ENCODE measurements around the gene C6orf89. TPM values are rescaled to one million over a fixed set of nuclear protein-coding genes. Genes with fewer than 3 reads are reported as not detected.

C6orf89 gene
- total RNA-seq (2014; rRNA removed; shearing (Covaris generic)) = 36.8 TPM in 2 replicates

GRCh38 chr6:36885461-36886401 lies at the start of gene C6orf89:
C6orf89 (plus strand) TSS chr6:36885952; CDS start chr6:36899445, 13,493 bp downstream.
- peak; percentile 97 for DNase-seq (ENCODE audit: low spot score)

GRCh38 chr6:36836111-36837021 lies 49.4 kb upstream of the C6orf89 start:
- no peak for DNase-seq (ENCODE audit: low spot score)

GRCh38 chr6:36837022-36837339 lies 48.8 kb upstream of the C6orf89 start:
- no peak for DNase-seq (ENCODE audit: low spot score)

- DNase-seq (ENCODE audit: low spot score) = no peak
These were observed 48.1 kb upstream of the C6orf89 start for GRCh38 chr6:36837686-36838085.

GRCh38 chr6:36838896-36839748 lies 46.6 kb upstream of the C6orf89 start, which contains the start of gene CPNE5:
CPNE5 (minus strand) TSS chr6:36839444; CDS start chr6:36839377, 67 bp downstream.
- DNase-seq (ENCODE audit: low spot score) = no peak

- DNase-seq (ENCODE audit: low spot score) = no peak
These were observed 45.9 kb upstream of the C6orf89 start for GRCh38 chr6:36839749-36840431.

- no peak for DNase-seq (ENCODE audit: low spot score)
These were observed 45.0 kb upstream of the C6orf89 start for GRCh38 chr6:36840432-36841403.

GRCh38 chr6:36841756-36842155 lies 44.0 kb upstream of the C6orf89 start:
- DNase-seq (ENCODE audit: low spot score) = no peak

- no peak for DNase-seq (ENCODE audit: low spot score)
These were observed 42.6 kb upstream of the C6orf89 start for GRCh38 chr6:36843170-36843569.

- DNase-seq (ENCODE audit: low spot score) = no peak
These were observed 41.3 kb upstream of the C6orf89 start for GRCh38 chr6:36844232-36845170.

- DNase-seq (ENCODE audit: low spot score) = no peak
These were observed 40.5 kb upstream of the C6orf89 start for GRCh38 chr6:36845233-36845632.

- no peak for DNase-seq (ENCODE audit: low spot score)
These were observed 38.6 kb upstream of the C6orf89 start for GRCh38 chr6:36847152-36847551.

- no peak for DNase-seq (ENCODE audit: low spot score)
These were observed 37.8 kb upstream of the C6orf89 start for GRCh38 chr6:36847991-36848390.

- peak; percentile 28 for DNase-seq (ENCODE audit: low spot score)
These were observed 36.9 kb upstream of the C6orf89 start for GRCh38 chr6:36848658-36849441.

- no peak for DNase-seq (ENCODE audit: low spot score)
These were observed 35.7 kb upstream of the C6orf89 start for GRCh38 chr6:36850021-36850420.

GRCh38 chr6:36851149-36851614 lies 34.6 kb upstream of the C6orf89 start:
- peak; percentile 76 for DNase-seq (ENCODE audit: low spot score)

GRCh38 chr6:36851626-36852025 lies 34.1 kb upstream of the C6orf89 start:
- no peak for DNase-seq (ENCODE audit: low spot score)

Data from A172 (cell line).